Keratinocyte (primary cell): ENCODE measurements around the gene CARS1.

Source experiments
- CTCF ChIP-seq, 3 experiments: IDR thresholded peaks in 1 of 3; conservative IDR thresholded peaks in 1 of 3; optimal IDR thresholded peaks in 1 of 3; 2 replicates in 2 of 3; 3 replicates in 1 of 3; pipeline versions ENCODE3 to v1.5.1; 2011; ENCODE audit warnings: low read length in 3 of 3, mild to moderate bottlenecking in 3 of 3, moderate library complexity in 2 of 3, control low read depth in 1 of 3, inconsistent platforms in 1 of 3; ENCODE audit not compliant: insufficient read depth in 2 of 3; ENCODE audit errors: extremely low read depth in 1 of 3
- EZH2 ChIP-seq: IDR thresholded peaks from one replicate; pipeline ENCODE4 v1.6.1; 2012; ENCODE audit warnings: inconsistent platforms, mild to moderate bottlenecking, low read length, moderate library complexity

- TF ChIP-seq CTCF (optimal IDR thresholded peaks at IDR 0.05 in 1 of 3, IDR thresholded peaks at IDR 0.05 in 1 of 3, conservative IDR thresholded peaks at IDR 0.05 in 1 of 3; ENCODE audit: extremely low read depth in 1 of 3, insufficient read depth in 2 of 3, low read length in 3 of 3): no peak
- TF ChIP-seq EZH2: no peak
Observed at GRCh38 chr11:3042496-3043314, 14.5 kb downstream of the CARS1 start.
